HG03175 (cell line): Measurements from ENCODE around the gene RNF150.

ENCODE experiments used
- ATAC-seq: cut with Tn5 transposase; IDR thresholded peaks from one replicate; pipeline ENCODE4 v1.9.1; 2021; ENCODE audit warnings: mild to moderate bottlenecking, moderate library complexity; ENCODE audit not compliant: unreplicated experiment

The RNF150 gene

GRCh38 chr4:140931911-140932310, 201.4 kb downstream of the RNF150 start:
- no peak for ATAC-seq

DNA sequence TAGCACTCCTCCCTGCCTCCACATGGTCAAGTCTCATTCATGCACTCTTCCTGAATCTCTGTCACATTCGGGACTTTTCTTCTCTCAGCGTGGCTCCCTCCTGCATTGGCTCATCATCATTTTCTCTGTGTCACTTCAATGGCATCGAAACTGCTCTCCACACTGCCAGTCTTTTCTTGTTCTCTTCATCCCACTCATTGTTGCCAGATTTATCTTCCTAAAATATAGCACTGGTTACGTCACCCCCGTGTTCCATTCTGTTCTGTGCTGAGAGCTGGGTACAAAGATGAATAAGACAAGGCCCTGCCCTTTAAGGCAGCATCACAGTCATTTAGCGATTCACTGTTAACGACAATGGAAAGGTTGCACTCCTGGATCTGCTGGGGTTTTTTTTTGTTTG, 202.7 kb downstream of the RNF150 start:
- no peak for ATAC-seq

GRCh38 chr4:140930011-140930410, 203.3 kb downstream of the RNF150 start:
- no peak for ATAC-seq

GRCh38 chr4:140928880-140929279, 204.4 kb downstream of the RNF150 start:
- no peak for ATAC-seq

DNA sequence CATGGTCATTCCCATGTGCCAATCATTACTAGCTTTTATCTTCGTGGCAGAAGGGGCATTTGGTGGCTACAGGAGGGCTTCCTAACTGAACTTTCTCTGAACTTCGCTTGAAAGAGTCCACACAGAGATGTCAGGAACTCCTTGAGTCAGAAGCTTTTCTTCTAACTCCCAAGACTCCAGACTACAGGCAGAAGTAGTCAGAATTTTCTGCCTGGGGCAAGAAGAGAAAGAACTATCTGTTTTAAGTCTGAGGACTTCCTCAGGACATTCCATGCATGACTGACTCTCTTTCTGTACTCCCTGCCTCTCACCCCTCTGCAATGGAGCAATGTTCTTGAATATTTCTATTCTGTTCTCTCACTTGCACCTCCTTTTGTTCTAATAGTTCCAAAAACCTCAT, 206.6 kb downstream of the RNF150 start:
- no peak for ATAC-seq

DNA sequence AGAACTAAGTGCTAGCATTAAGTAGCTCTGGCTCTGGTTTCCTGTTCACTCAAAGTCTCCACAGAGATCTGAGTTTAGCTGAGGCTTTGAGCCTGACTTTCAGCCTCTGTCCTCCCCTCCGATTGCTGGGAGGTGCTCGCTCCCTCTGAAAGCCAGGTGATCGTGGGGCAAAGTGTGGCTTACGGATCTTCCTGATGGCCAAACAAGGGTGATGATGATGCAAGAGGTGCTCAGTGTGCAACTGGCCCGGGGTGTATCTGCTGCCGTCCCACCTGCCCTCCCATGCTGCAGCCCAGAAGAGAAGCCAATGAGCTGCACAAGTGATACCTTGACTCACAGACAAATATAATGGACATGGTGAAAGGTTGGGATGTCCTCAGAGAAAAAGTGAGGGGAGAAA, 207.9 kb downstream of the RNF150 start:
- ATAC-seq = no peak

GRCh38 chr4:140924761-140925392, 208.4 kb downstream of the RNF150 start:
- ATAC-seq = no peak

GRCh38 chr4:140906993-140907962, 226.0 kb downstream of the RNF150 start:
- ATAC-seq = no peak

- no peak for ATAC-seq
Measured at GRCh38 chr4:140904904-140905303, 228.4 kb downstream of the RNF150 start.

- ATAC-seq = no peak
Measured at GRCh38 chr4:140903522-140904475, 229.5 kb downstream of the RNF150 start.

DNA sequence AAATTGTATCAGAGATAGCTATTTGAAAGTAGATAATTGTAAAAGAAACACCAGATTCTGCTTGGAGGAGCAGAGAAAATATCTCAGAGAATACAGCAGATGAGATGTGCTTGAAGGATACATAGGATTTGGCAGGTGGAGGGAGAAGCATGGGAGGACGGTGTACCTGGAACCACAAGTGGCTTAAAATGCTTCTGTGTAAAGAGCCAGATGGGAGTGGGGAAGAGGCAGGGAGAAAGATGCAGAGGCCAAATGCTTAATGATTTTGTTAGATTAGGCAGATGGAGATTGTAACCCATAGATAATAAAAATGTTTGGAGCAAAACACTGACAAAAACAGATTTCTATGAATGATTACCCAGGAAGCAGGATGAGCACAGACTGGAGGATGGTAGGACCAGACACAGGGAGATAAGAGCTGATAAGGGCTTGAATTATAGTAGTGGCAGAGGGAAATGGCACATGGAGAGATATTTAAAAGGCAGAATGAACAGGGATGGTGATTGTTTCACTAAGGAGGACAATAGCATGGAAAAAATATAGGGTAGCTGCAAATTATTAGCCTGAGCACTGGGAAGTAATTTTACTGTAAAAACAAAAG, 231.4 kb downstream of the RNF150 start:
- ATAC-seq = no peak

- no peak for ATAC-seq
Measured at GRCh38 chr4:140893939-140894338, 239.3 kb downstream of the RNF150 start.

GRCh38 chr4:140888054-140888453, 245.2 kb downstream of the RNF150 start:
- ATAC-seq = no peak

DNA sequence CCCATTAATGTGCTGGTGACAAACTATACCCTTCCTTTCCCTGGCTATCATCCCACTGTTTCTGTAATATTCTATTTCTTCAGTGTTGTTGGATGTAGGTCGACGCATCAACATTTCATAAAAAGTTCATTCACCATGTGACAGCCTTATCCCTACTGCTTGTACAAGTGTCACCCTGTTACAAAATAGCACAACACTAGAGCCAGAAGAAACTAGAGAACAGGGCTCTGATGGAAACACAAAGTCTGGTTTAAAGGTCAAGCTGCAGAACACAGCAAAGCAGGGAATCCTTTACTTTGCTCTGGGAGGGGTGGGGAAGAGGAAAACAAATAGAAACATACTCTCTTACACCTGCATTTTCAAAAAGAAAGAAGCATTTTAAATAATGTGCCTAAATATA, 245.8 kb downstream of the RNF150 start:
- no peak for ATAC-seq

- ATAC-seq = peak; percentile 91
Measured at GRCh38 chr4:140884431-140885058, 248.7 kb downstream of the RNF150 start.

- ATAC-seq = no peak
Measured at GRCh38 chr4:140877781-140878180, 255.5 kb downstream of the RNF150 start.

DNA sequence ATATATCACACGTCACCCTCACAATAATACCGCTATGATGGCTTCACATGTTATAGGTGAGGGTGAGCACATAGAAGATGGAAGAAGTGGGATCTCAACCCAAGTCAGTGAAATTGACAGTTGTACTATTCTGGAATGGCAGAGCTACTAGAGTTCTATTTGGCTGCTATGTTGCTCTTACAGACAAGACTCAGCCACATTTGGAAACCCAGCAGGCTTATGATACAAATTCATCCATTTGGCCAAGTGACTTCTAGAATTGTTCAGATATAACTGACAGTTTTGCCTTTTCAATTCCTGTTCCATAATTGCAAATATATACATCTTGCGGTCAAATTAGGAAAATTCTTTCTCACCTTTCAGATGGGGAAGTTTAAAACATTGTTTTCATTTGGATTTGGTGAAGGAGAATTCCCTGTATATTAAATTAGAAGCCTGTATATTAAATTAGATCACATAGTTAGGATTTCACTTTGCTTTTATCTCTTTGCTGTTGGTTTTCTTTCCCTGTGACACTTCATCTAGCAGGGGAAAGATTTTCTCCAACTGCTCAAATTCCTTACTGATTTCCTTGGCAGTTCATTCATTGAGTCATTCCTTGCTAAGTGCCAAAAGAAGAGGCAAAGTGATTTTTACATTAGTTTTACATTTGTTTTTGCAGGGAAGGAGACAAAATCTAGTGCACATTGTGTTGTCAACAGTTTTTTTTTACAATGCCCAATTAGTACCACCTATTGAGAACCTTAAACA, 256.5 kb downstream of the RNF150 start:
- no peak for ATAC-seq

GRCh38 chr4:140875746-140876452, 257.4 kb downstream of the RNF150 start:
- ATAC-seq = no peak

DNA sequence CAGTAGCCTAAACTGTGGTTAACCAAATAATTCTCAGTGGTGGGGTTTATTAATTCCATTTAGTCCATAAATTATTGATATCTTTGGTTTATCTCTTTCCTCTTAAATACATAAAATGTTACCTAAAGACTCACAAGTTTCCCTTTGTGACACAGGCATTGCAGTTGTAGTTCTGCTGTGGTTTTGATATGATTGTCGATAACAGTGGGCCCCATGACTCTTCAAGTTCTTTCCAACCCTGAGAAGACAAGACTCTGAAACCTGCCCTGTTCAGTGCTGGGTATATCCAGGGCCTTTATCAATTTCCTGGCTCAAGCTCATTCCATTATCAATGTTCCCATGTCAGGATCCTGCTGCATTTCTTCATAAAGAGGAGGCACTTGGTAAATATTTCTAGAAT, 259.2 kb downstream of the RNF150 start:
- no peak for ATAC-seq
